ENCODE results near the gene CARS1. TPM values are rescaled to one million over a fixed set of nuclear protein-coding genes. Genes with fewer than 3 reads are reported as not detected.

The CARS1 gene
- total and polyA plus RNA-seq, 2 of the 4 experiments (the other 2 are of a cell fraction), result 72.7 to 78.3 TPM

GRCh38 chr11:3037040-3037944, 19.9 kb downstream of the CARS1 start:
- H4K20me1 ChIP-seq (ENCODE audit: insufficient read depth, low read length), result peaks cover 76% of the 10 kb centered on the region
- CTCF ChIA-PET, result interaction anchor here (0.5 to 2.0 kb wide), 7 partner anchors 8 to 807 kb away, joined by 3 to 11 read pairs (median 4); no protein-coding TSS in a partner anchor
- TF ChIP-seq MAZ (IDR thresholded peaks at IDR 0.05; ENCODE audit: borderline replicate concordance, low read depth, low read length) (no peak), ELK1 (IDR thresholded peaks at IDR 0.05; ENCODE audit: borderline replicate concordance, low read depth, low read length) (no peak), CTCF (conservative IDR thresholded peaks at IDR 0.05; ENCODE audit: low read depth, low read length) (peak; percentile 76), FOS (IDR thresholded peaks at IDR 0.05; ENCODE audit: low read depth, low read length) (no peak), RCOR1 (IDR thresholded peaks at IDR 0.05; ENCODE audit: insufficient replicate concordance, low read length) (no peak), USF2 (IDR thresholded peaks at IDR 0.05; ENCODE audit: low read depth, low read length) (no peak), RFX5 (IDR thresholded peaks at IDR 0.05; ENCODE audit: low read depth, low read length) (no peak), NFE2L2 (IDR thresholded peaks at IDR 0.05; ENCODE audit: low read depth, low read length) (no peak), BHLHE40 (IDR thresholded peaks at IDR 0.05; ENCODE audit: low read depth, low read length) (no peak), MXI1 (IDR thresholded peaks at IDR 0.05; ENCODE audit: borderline replicate concordance, low read depth, low read length) (no peak), POLR2A (IDR thresholded peaks at IDR 0.05; ENCODE audit: low read depth, low read length) (no peak), MAFK (IDR thresholded peaks at IDR 0.05; ENCODE audit: low read depth, low read length) (peak; percentile 30), CHD1 (IDR thresholded peaks at IDR 0.05; ENCODE audit: low read depth, low read length) (no peak), SMC3 (IDR thresholded peaks at IDR 0.05; ENCODE audit: low read depth, low read length) (peak; percentile 78)

More at GRCh38 chr11:3037040-3037944, 19.9 kb downstream of the CARS1 start:
- H2AK5ac ChIP-seq (ENCODE audit: low read depth, low read length), result no peak overlapping the region
- BruUV-seq (replicated peaks), result no TSS peak
- H3K18ac ChIP-seq (ENCODE audit: low read depth, low read length), result no peak overlapping the region
- H3K36me3 ChIP-seq (ENCODE audit: control insufficient read depth, insufficient read depth, low read length), result peaks cover 68% of the 10 kb centered on the region
- H2BK20ac ChIP-seq (ENCODE audit: low read depth, low read length), result no peak overlapping the region
- H4K91ac ChIP-seq (ENCODE audit: insufficient read depth, low read depth, low read length), result no peak overlapping the region
- no peaks in the 10 kb centered on the region for H3K9me3 ChIP-seq (ENCODE audit: control insufficient read depth, insufficient read depth, low read length)
- in situ Hi-C loops (cut with MboI; ENCODE audit: low sequenced_read_pairs), result no loop called here
- H3K4me3 ChIP-seq (ENCODE audit: insufficient read depth, low read depth, low read length), result no peak overlapping the region
- intact Hi-C loops (cut with micrococcal nuclease), result loop anchor here (1.0 to 10.0 kb wide), 3 partner anchors 55 to 368 kb away; no protein-coding TSS in a partner anchor
- no peak overlapping the region for H3K23ac ChIP-seq (ENCODE audit: low read depth, low read length)
- no peak overlapping the region for H3K4me2 ChIP-seq (ENCODE audit: low read depth, low read length)
- H3K4me1 ChIP-seq (ENCODE audit: control insufficient read depth, insufficient read depth, low read length), result no peaks in the 10 kb centered on the region
- H3K9ac ChIP-seq (ENCODE audit: low read depth, low read length), result no peak overlapping the region
- no peak overlapping the region for H3K14ac ChIP-seq (replicated peaks; ENCODE audit: low read depth, low read length)
- dilution Hi-C loops (cut with HindIII; ENCODE audit: low sequenced_read_pairs, unreplicated experiment), result no loop called here
- no peak overlapping the region for H2BK120ac ChIP-seq (ENCODE audit: low read depth, low read length)
- H2AK9ac ChIP-seq (replicated peaks; ENCODE audit: low read depth, low read length, poor library complexity), result no peak overlapping the region
- no peak overlapping the region for H3K56ac ChIP-seq (ENCODE audit: extremely low read depth, insufficient read depth, low read length)
- POLR2A ChIA-PET (ENCODE audit: unreplicated experiment), result no interaction called here
- H3K27me3 ChIP-seq (ENCODE audit: control insufficient read depth, insufficient read depth, low read length), result no peaks in the 10 kb centered on the region
- H3K27ac ChIP-seq (ENCODE audit: insufficient read depth, low read length), result no peak overlapping the region
- H3K9me1 ChIP-seq (ENCODE audit: insufficient read depth, low read length), result no peaks in the 10 kb centered on the region; the same call in 1 of the 2 replicates
- H2BK15ac ChIP-seq (ENCODE audit: low read depth, low read length), result no peak overlapping the region
- H3K79me1 ChIP-seq (ENCODE audit: low read depth in 1 of 2, low read length in 2 of 2), result peaks cover 43 to 80% of the 10 kb centered on the region in 2 experiments
- H4K8ac ChIP-seq (ENCODE audit: low read depth in 2 of 2, low read length in 2 of 2), result no peak overlapping the region
- ATAC-seq (ENCODE audit: low read depth) (peak; percentile 91), DNase-seq (peak; percentile 61)
- no peak overlapping the region for H3K4ac ChIP-seq (ENCODE audit: low read depth, low read length)
- H4K5ac ChIP-seq (ENCODE audit: low read depth, low read length), result 0 out of 2 replicates have a peak overlapping the region, but pooled peaks have one; percentile 12
- peak overlapping the region; percentile 46 for H2AFZ ChIP-seq (replicated peaks; ENCODE audit: low read length, poor library complexity)
- no peak overlapping the region for H2BK5ac ChIP-seq (ENCODE audit: low read depth, low read length, poor library complexity, severe bottlenecking)
- WGBS, 2 experiments (ENCODE audit: extremely low coverage in 2 of 2, insufficient read length in 1 of 2), result 73% methylated on average over 5 of the region's 24 CpGs; no CpG with 5 or more reads in 1 of the 2 experiments

Measured in IMR-90 (cell line).